GM21737 (cell line): ENCODE results near the gene S100PBP.

Source experiments
- ATAC-seq: cut with Tn5 transposase; IDR thresholded peaks from one replicate; pipeline ENCODE4 v1.9.1; 2021; ENCODE audit warnings: mild to moderate bottlenecking, moderate library complexity; ENCODE audit not compliant: unreplicated experiment

The S100PBP gene

DNA sequence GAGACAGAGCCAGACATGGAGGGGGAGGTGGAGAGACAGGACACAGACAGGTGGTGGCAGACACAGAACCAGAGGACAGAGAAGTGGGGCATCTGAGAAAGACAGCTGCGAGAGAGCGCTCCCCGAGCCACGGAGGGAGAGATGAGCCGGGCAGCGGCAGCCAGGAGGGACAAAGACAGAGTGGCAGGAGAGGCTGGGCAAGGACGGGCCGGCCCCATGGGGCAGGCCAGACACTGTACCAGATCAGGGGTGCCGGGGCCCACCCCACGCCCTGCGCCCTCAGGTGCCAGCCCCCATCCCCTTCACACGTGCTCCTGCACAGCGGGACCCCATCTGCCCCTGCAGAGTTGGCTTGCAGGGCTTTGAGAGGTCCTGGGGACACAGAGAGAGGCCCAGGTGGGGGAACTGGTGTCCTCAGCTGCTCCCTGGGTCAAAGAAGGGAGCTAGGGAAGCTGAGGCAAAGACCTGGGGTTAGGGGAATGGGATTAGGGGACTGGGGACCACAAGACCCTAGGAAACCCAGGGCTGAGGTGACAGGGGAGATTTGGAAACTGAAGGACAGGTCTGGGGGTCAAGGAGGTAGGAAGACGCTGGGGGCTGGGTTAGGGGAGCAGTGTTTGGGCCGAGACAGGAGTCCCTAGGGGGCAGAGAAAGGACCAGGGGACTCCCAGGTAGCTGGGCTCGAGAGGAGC is 52.6 kb downstream of the S100PBP start:
- no peak for ATAC-seq

DNA sequence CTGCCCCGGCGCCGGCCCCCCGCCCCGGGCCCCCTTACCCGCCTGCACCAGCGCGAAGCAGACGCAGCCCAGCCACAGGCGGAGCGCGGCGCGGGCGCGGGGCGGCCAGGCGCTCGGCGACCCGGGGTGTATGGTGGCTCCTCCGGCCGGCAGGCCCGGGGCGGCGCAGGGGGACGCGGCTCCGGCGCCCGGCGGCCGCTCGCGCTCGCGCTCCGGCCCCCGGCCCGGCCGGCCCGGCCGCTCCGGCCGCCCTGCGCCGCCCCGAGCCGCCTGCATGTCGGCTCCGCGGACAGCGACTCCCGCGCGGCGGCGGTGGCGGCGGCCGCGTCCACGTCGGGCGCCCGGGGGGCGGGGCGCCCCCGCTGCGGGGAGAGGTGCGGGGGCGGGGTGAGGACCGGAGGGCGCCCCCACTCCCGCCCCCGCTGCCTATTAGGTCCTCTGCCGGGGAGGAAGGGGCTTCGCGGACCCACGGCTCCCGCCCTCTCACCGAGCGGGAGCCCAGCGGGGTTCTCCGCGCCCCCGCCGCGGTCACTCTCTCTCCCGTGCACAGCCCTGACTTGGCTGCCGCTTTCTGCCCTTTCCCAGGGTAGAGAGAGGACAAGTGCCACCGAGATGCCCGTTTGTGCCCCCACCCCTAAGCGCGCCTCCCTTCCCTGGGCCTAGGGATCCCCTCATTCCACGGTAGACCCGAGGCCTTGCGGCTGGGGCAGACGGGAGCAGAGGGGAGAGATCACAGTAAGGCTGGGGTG is 53.3 kb downstream of the S100PBP start, which contains the start of gene FNDC5:
Gene FNDC5, minus strand, starts transcription at position 298 of the 749 bp plus-strand sequence.
- no peak for ATAC-seq

DNA sequence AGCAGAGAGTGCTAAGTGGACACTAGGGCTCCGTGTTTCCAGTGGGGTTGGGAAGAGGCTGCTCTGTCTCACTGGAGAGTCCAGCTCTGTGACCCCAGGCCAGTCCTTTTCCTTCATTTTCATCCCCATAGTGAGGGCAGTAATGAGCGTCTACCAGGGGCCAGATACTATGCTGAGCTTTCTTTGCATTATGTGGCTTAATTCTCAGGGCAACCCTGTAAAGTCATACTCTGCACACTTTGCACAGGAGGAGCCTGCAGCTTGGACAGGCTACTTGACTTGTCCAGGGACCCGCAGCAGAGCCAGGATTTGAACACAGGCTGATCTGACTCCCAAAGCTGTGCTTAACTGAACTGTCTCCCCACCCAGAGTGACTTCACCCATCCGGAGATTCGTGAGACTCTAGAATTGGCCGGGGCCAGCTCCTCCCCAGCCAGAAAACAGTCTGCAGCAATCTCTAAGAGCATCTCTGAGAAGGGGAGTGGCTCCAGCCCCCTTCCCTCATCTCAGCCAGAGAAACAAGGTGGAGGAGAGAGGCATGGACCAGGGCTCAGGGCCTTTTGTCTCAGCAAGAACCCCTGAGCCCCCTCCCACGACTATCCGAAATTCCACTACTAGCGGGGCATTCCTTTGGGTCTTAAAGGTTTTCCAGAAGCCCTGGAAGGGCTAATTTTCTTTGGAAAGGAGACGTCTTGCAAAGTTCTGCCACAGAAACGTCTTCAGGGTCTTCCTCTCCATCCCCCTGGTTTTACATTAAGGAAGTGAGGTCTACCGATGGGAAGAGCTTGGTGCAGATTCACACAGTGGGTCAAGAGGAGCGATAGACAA is 54.1 kb downstream of the S100PBP start:
- no peak for ATAC-seq

DNA sequence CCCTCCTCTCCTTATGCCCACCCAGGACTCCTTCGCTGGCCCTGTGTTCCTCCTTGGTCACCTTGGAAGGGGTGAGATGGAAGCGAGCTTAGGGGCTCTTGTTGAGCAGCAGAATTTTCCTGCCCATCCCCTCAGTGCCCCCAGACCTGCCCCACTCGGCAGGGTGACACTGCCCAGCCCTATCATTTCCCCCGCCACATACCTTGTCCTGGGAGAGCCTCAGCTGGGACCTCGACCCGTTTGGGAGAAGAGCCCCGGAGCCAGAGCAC is 54.7 kb downstream of the S100PBP start:
- ATAC-seq = no peak

DNA sequence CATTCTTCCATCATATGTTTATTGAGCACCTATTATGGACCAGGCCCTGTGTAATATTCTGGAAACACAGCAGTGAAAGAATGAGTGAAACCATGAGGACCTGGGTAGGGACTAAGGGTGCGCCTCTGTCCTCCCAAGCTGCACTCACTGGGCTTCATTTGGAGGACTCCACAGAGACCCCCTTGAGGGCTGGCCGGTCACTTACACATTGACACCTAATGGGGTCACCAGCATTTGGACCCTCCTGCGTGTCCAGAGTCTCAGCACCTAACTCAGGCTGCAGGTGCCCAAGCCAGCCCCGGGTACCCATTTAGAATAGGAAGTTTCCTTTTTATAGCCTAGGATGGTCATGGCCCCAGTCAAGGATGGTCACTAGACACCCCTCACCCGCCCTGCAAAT is 56.0 kb downstream of the S100PBP start:
- no peak for ATAC-seq

DNA sequence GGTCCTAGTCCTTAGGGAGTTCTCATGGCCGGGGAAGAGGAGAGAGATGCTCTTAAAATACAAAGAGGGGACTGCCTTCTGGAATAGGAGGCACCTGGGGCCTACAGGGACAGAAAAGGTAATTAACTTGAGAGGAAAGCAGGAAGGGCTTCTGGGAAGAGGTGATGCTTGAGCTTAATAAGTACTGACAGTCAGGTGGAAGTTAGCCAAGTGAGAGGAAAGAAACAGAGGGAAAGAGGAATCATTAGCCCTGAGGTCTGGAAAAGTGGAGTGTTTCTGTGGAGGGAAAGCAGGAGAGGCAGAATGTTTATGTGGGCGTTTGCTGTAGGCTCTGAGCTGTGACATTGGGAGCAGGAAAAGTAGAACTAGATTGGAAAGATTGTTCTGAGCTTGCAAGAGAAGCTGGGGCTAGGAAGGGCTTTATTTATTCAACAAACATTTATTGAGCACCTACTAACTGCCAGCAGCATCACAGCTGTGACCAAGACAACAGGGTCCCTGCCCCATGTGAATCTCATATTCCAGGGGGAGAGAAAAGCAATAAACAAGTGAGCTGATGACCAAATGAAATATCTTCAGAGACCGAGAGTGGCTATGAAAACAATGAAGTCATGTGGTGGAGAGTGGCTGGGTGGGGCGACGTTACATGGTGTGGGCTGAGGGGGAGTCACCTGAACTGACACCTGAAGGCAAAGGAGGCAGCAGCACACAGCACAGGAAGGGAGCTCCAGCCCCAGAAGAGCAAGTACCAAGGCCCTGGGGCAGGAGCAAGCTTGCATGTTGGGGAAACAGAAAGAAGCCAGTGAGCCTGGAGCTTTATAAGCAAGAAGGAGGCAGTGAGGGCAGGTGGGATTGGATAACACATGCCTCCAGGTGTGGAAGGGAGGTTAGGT is 57.7 kb downstream of the S100PBP start:
- ATAC-seq = no peak

DNA sequence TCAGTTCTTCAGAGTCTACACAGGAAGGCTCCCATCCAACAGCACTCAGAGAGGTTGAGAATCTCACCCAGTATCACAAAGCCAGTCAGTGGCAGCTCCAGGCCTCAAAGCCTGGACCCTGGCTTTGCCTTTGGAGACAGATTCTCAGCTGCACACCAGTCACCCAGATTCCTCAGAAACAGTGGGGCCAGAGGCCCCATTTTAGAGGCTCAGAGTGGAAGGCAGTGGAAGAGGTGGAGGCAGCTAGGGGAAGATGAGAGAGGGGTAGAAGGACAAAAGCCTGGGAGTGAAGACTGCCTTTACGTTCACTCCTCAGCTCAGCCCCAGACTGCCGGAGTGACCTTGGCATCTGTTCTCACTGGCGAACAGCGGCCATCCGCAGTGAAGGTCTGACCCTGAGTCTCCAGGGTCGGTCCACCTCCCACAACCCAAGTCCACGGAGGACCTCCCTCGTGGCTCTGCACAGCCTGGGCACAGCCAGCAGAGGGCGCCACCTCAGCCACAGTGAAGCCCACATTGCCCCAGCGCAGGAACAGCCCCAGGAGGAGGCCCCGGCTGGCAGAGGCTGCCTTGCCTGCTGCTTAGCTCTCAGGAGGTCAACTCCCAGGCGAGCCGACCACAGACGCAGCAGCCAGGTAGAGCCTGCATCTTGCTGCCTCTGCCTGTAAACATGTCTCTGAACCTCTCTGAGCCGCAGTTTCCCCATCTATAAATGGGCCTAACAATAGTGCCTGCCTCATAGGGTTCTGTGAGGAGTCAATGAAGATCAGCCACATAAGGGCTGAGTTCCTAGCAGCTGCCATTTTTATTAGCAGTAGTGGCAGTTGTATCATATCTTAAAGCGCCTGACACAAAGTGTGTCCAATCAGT is 59.1 kb downstream of the S100PBP start:
- no peak for ATAC-seq

DNA sequence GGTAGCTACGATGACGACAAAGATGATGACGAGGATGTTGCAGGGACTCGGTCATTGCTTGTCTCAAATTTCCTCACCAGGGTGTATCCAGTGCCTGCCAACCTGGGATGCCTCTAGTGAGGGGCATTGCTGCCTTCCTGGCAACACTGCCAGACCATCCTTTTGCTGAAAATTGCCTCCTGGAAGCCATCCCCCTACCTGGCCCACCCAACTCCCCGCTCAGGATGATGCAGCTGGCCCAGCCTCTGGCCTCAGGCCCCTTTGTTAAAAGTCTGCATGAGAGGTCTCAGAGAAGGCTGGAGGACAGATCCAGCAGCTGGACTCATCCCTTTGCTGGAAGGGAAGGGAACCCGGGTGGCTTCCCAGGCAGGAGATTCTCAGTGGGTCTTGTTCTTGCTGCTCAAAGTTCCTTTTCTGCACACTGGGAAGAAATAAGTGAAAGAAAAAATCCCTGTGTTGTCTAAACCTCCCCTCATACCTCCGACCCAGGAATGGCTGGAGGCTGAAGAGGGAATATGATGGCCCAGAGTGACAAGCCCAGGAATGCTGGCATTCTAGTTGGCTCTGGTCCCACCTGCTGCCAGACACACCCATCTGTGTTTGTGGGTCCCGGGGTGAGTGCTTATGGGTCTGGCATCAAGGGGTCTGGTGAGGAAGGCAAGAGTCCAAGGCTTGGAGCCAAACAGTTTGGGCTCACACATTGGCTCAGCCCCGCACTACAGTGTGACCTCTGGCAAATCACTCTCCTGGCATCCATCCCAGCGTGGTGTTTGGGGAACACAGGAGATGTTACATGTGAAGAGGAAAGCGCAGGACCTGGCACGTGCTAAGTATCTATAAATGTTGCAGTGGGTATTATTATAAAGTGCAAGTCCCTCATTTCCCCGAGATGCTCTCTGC is 60.0 kb downstream of the S100PBP start:
- no peak for ATAC-seq

DNA sequence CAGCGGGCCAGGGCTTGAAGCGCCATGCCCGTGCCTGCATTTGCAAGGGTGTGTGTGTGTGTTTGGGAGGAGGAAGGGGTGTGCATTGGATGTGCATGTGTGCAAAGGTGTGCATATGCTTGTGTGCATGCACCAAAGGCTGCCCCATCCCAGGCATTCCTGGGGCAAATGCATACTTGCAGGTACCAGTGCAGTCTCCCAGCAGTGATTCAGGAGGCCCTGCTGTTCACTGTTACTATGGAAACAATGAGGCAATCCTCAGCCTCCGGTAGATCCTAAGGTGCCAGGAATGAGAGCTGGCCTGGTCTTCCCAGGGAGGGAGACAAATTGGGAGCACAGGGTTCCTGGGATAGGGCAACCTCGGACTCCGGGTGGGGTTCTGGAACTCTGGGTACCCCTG is 60.7 kb downstream of the S100PBP start:
- ATAC-seq = no peak

DNA sequence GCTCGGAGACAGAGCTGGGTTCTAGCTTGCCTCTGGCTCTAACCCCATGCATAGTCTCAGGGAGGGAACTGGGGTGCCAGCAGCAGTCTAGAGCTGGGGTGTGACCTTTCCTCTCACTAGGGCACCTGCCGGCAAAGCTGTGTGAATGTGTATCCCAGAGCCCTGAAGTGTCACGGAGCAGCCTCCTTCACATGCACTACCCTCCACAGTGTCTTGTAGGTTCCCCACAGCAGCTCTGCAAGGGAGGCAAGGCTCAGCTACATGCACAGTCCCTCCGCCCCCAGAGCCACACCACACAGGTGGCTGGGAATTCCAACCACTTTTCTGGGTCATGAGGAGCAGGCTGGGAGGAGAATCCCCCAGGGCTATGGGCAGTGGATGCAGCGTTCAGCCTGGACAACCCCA is 61.2 kb downstream of the S100PBP start:
- no peak for ATAC-seq

DNA sequence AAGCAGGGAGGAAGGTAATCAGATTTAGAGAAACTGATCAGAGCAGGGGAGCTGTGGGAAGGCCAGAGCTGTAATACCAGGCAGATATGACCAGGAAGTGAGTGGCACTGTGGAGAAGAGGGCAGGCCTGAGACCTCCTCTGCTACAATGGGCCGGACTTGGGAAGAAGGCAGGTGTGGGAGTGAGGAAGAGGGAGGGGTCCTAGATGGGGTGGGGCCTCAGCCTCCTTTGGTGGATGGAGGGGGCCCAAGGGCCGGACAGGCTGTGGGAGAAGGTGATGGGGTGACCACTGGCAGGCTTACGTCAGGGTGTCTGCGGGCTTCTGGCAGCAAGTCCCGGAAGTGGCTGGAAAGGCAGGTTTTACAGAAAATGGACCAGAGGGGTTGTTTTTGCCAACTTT is 63.8 kb downstream of the S100PBP start:
- no peak for ATAC-seq

DNA sequence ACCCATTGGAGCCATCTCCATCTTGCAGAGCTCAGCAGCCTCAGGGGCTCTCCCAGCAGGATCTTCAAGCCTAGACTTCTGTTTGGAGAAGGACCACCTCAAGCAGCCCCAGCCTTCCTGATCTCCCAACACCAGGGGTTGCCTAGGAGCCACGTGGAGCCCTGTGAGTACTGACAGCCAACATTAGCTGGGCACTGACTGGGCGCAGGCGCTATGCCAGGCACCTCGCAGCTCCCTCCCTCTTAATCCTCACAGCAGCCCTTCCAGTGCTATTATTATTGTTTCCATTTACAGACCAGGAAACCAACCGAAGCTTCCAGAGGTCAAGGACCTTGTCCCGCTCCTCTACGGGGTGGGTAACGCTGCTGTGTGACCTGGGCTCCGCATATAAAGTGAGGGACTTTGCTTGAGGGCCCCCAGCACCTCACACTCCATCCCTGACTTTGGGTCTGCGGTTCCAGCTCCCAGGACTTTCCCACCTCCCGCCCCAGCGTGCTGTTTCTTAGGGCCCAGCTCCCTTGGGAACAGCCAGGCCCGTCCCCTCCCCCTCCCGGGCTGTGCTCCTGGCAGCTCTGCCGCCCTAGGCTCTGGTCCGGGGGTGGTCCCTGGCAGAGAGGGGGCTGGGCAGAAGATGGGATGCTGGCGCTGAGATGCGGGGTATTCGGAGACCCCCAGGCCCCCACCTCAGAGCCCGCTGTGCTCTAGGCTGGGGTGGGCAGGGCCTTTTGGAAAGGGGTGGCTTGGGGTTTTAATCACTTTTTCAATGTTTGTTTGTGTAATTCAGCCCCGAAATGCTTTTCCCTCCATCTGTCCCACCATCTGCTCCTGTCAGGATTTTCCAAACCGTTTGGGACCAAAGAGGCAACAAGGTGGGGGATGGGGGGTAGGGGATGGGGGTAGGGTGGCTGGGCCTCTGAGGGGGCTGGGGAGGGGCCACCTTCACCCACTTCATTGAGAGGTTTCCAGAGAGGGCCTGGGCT is 64.7 kb downstream of the S100PBP start:
- ATAC-seq = no peak

DNA sequence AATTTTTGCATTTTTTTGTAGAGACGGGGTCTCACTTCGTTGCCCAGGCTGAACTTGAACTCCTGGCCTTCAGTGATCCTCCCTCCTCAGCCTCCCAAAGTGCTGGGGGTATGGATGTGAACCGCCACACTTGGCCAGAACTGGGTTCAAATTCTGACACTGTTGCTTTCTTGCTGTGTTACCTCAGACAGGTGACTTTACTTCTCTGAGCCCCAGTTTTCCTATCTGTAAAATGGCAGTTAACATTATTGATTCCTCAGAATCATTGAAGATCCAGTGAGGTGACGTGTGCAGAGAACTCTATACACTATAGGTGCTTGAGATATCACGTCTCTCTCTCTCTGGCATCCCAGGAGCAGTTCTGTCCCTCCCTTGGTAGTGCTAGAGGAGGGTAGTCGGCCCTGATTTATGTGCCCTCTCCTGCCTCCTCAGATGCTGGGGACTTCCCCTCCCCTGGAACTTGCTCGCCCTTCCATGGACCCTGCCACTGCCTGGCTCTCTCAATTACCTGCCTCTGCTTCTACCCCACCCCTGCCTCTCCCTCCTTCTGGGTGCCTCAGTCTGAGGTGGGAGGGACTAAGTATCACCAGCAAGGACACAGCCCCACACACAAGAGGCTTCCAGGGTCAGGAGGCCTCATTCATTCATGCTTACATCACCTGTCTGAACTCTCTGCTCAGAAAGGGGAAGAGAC is 66.0 kb downstream of the S100PBP start:
- ATAC-seq = no peak

DNA sequence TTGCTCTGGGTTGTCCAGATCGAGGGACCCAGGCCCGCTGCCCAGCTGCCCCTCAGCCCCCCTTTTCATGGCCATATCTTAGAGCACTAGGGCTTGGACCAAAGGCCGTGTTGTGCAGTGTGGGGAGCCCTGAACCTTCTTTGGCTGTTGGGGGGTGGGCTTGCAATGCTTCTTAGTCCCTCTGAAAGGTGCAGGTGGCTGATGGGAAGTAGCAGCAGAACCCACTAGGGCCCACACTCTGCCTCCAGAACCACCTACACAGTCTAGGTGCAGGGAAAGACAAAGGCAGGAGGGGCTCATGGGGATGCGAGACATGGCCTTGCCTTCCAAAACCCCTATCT is 66.5 kb downstream of the S100PBP start:
- no peak for ATAC-seq

DNA sequence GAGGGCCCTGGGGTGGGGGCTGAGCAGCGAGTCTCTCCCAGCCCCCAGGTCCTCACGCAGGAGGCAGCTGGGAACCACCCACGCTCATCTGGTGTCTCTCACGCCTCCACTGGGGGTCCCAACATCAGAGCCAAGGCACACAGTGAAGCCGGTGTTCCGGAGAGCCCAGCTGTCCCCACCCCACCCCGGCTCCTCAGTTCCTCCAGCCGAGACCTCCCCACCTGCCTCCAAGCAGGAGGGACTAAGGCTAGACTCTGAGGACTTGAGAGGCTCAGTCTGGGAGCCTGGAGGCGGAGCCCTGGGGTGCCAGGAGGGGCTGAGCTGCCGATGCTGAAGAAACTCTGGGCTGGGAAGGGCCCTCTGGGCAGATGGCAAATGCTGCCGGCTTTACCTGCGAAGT is 67.3 kb downstream of the S100PBP start:
- no peak for ATAC-seq

DNA sequence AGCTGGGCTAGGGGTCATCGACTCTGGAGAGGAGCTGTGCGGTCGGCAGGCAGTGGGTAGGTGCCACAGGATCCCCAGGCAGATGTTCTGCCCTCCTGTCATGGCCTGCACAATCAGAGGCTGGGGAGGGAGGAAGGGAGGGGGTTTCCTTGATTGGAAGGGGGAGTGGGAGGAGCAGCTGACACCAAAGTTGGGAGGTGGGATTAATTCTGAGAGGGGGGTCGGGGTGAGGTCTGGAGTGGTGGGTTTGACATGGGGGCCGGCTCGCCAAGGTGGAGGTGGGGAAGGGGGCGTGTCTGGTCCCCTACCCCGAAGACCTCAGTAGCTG is 68.2 kb downstream of the S100PBP start:
- ATAC-seq = no peak

DNA sequence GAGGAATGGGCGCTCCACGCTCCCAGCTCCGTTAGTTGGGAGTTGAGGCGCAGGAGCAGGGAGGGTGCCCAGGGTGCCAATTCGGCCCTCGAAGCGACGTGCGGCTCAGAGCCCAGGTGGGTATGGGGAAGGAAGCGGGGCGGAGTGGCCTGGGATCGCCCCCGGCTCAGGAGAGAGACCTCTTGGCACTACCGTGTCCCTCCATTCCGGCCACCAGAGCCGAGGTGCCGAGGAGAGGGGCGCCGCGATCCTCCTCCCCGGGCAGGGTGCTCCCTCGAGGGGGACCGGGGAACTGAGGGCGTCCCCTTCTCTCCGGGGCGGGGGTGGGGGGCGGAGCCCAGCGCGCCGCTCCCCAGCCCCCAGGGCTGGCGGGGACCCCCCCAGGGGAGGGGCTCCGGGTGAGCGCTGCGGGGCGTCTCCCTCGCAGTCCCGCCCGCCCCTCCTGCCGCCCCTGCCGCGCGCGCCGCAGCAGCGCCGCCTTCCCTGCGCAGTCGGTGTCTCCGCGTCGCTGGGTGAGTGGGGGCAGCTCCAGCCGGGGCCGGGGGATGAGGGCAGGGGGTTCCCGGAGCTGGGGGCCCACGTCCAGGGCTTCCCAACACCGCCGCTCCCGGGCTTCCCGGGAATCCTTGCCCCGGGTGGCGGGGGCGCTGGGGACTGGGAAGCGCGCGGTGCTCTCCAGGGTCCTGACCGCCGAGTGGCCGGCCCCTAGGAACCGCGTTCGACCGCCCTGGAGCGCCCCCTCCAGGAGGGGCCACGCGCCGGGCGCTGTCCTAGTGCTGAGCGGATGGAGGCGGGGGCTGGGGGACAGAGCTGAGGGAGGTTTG is 68.8 kb downstream of the S100PBP start, which contains the start of gene HPCA:
Gene HPCA, plus strand, starts transcription at position 488 of the 824 bp plus-strand sequence. CDS start 2,408 bp downstream, outside the sequence.
- no peak for ATAC-seq
